K562 (cell line): ENCODE results near the gene LCN15. TPM values are rescaled to one million over a fixed set of nuclear protein-coding genes. Genes with fewer than 3 reads are reported as not detected.

ENCODE experiments used
- ATAC-seq: fragments of 200-7000 bp; cut with Tn5 transposase; 3 replicates; pipeline ENCODE4 v1.9.1; 2020; ENCODE audit warnings: moderate library complexity
- BruUV-seq: library from RNA; stranded (reverse); fragments of 400-500 nt; replicated peaks from 2 replicates; lab custom pipeline; 2021; lab: Mats Ljungman, UMichigan
- CTCF ChIA-PET: fragments of 300-600 bp; formaldehyde crosslinking; extraction: SDS; loops from one replicate; lab custom pipeline; 2021; ENCODE audit warnings: low intra/inter-chr PET ratio; lab: Yijun Ruan, JAX
- POLR2A ChIA-PET: fragments of 300-600, 350-650 bp; sonication (Branson Sonifier 250); formaldehyde crosslinking; extraction: SDS; loops from one replicate; lab custom pipeline; 2021; ENCODE audit warnings: antibody characterized with exemption, inconsistent platforms; lab: Yijun Ruan, JAX
- DNase-seq, 4 experiments: peaks; one replicate each; pipeline versions ENCODE4 v3.0.0 to v3.0.0-alpha.2; 2011 to 2018; ENCODE audit warnings: low spot score in 3 of 4, mixed read lengths in 3 of 4; ENCODE audit errors: extremely low read depth in 1 of 4
- FAIRE-seq: peaks from 2 replicates; lab custom pipeline; 2011; peaks lifted over from hg19 to GRCh38; lab: Jason Lieb, UNC
- H2AFZ ChIP-seq: 2 replicates; pipeline ENCODE4 v1.6.0; 2011; ENCODE audit warnings: low read depth, low read length, control low read depth, inconsistent platforms
- H3K27ac ChIP-seq: fragments of 200-600 bp; 3 replicates; pipeline ENCODE4 v1.8.0; 2011; ENCODE audit warnings: low read depth, mild to moderate bottlenecking, control low read depth, inconsistent platforms, low read length, moderate library complexity, mixed read lengths; ENCODE audit errors: extremely low read depth
- H3K27me3 ChIP-seq, 2 experiments: fragments of 300-600 bp in 1 of 2; 2 replicates in 1 of 2; 3 replicates in 1 of 2; pipeline versions ENCODE4 v1.6.0 to v1.8.0; 2011; ENCODE audit warnings: inconsistent platforms in 2 of 2, low read length in 2 of 2, mild to moderate bottlenecking in 1 of 2, mixed read lengths in 1 of 2, moderate library complexity in 1 of 2; ENCODE audit not compliant: control insufficient read depth in 2 of 2, insufficient read depth in 2 of 2
- H3K36me3 ChIP-seq: fragments of 300-600 bp; 3 replicates; pipeline ENCODE4 v1.8.0; 2011; ENCODE audit warnings: mild to moderate bottlenecking, low read length, inconsistent platforms; ENCODE audit not compliant: control insufficient read depth, insufficient read depth
- H3K4me1 ChIP-seq, 2 experiments: fragments of 200-600 bp in 1 of 2; replicated peaks in 1 of 2; 2 replicates in 1 of 2; 3 replicates in 1 of 2; pipeline versions ENCODE4 v1.5.1 to v1.8.0; 2011; ENCODE audit warnings: inconsistent platforms in 2 of 2, low read length in 2 of 2, mild to moderate bottlenecking in 1 of 2, mixed read lengths in 1 of 2, moderate library complexity in 1 of 2; ENCODE audit not compliant: control insufficient read depth in 2 of 2, insufficient read depth in 2 of 2
- H3K4me2 ChIP-seq: 2 replicates; pipeline ENCODE4 v1.6.1; 2011; ENCODE audit warnings: low read length, control low read depth, inconsistent platforms, mixed read lengths; ENCODE audit not compliant: insufficient read depth
- H3K4me3 ChIP-seq: fragments of 200-600 bp; sonication (generic), shearing (Covaris generic); 2 replicates; pipeline ENCODE4 v1.5.1; 2016; ENCODE audit warnings: control low read depth, inconsistent platforms
- H3K79me2 ChIP-seq: fragments of 200-600 bp; 3 replicates; pipeline ENCODE4 v1.8.0; 2011; ENCODE audit warnings: low read length, inconsistent platforms; ENCODE audit not compliant: control insufficient read depth, insufficient read depth
- H3K9ac ChIP-seq, 2 experiments: 2 replicates each; pipeline versions ENCODE4 v1.6.0 to v1.6.1; 2011; ENCODE audit warnings: low read depth in 2 of 2, low read length in 2 of 2, control low read depth in 1 of 2, inconsistent platforms in 1 of 2, mild to moderate bottlenecking in 1 of 2, mixed read lengths in 1 of 2; ENCODE audit not compliant: insufficient read depth in 1 of 2
- H3K9me1 ChIP-seq: one replicate; pipeline ENCODE4 v1.6.0; 2011; ENCODE audit warnings: inconsistent platforms, mild to moderate bottlenecking, low read length, moderate library complexity; ENCODE audit not compliant: control insufficient read depth, insufficient read depth
- H3K9me3 ChIP-seq: replicated peaks from 2 replicates; pipeline ENCODE4 v1.5.1; 2011; ENCODE audit warnings: low read depth, low read length, inconsistent platforms; ENCODE audit not compliant: control insufficient read depth, insufficient read depth
- H4K20me1 ChIP-seq: replicated peaks from 2 replicates; pipeline ENCODE4 v1.6.1; 2011; ENCODE audit warnings: low read length, inconsistent platforms, mixed read lengths; ENCODE audit not compliant: control insufficient read depth, insufficient read depth
- CBX3 ChIP-seq, 2 experiments: IDR thresholded peaks; 1 replicate in 1 of 2; 2 replicates in 1 of 2; pipeline ENCODE4 v1.6.1; 2012; ENCODE audit warnings: inconsistent platforms in 2 of 2, low read length in 2 of 2, borderline replicate concordance in 1 of 2, control low read depth in 1 of 2
- CBX5 ChIP-seq: IDR thresholded peaks from 2 replicates; pipeline ENCODE4 v1.6.1; 2014; ENCODE audit warnings: low read depth, borderline replicate concordance
- CHCHD3 ChIP-seq: fragments of 250-450 bp; sonication (Bioruptor Pico); IDR thresholded peaks from 2 replicates; pipeline ENCODE4 v2.1.2; 2022; ENCODE audit warnings: mild to moderate bottlenecking
- PTBP1 ChIP-seq: fragments of 200-400 bp; formaldehyde crosslinking; IDR thresholded peaks from 2 replicates; pipeline ENCODE4 v1.6.1; 2017; ENCODE audit warnings: low read depth, low read length
- RCOR1 ChIP-seq, 2 experiments: IDR thresholded peaks; 2 replicates each; pipeline ENCODE4 v1.6.1; 2012; ENCODE audit warnings: low read depth in 2 of 2, low read length in 2 of 2, borderline replicate concordance in 1 of 2, improper control_type of control experiment in 1 of 2
- WGBS: fragments of 100-300 bp; shearing (Covaris generic); methylation state at CpG from one replicate; pipeline ENCODE4 v1.1.6; 2016; ENCODE audit warnings: low coverage, mixed read lengths; ENCODE audit not compliant: insufficient coverage; ENCODE audit errors: missing lambda C conversion rate; 5-methylcytosine and 5-hydroxymethylcytosine counted together
- in situ Hi-C: fragments of 300-500 bp; cut with MboI; formaldehyde crosslinking; loops from 4 replicates; pipeline ENCODE4 v1.15.0; 2018; ENCODE audit warnings: inconsistent platforms, mixed read lengths
- intact Hi-C: fragments of 100-400 bp; cut with micrococcal nuclease; formaldehyde crosslinking; loops from 2 replicates; pipeline ENCODE4 v1.14.2; 2022
- polyA plus RNA-seq, 8 experiments: library from polyadenylated mRNA; depleted of rRNA in 4 of 8; stranded (reverse) in 5 of 8; unstranded in 3 of 8; fragments of >200 nt; fragmentation: Nextera tagmentation in 2 of 8; fragmentation: Illumina TruSeq in 1 of 8; extraction: Ambion mirVana in 2 of 8; extraction: Trizol in 1 of 8; gene quantifications; 2 replicates each; pipeline versions ENCODE4 v1.2.1 to v1.2.3, GENCODE V29; 2011 to 2014; ENCODE audit warnings: inconsistent platforms in 1 of 8, missing spikeins in 1 of 8
- total RNA-seq, 7 experiments: library from RNA; depleted of rRNA in 6 of 7; stranded (reverse); fragments of >200 nt in 6 of 7; fragmentation: Illumina TruSeq in 2 of 7; extraction: Trizol in 2 of 7; gene quantifications; 2 replicates each; pipeline versions ENCODE4 v1.2.1 to v1.2.3, GENCODE V29; 2011 to 2021; ENCODE audit warnings: low replicate concordance in 1 of 7
- TF ChIP-seq, protein P1 (sequence below), 3 experiments: fragments of 200-800 bp in 1 of 3; sonication (Bioruptor generic) in 1 of 3; sonication (generic) in 1 of 3; formaldehyde crosslinking in 1 of 3; IDR thresholded peaks; 2 replicates each; pipeline versions ENCODE4 v1.6.1 to v1.8.0; 2016 to 2022; ENCODE audit warnings: mild to moderate bottlenecking in 2 of 3, missing compliant biosample characterization in 2 of 3, missing genetic modification characterization in 2 of 3, missing genetic modification reagents in 1 of 3

LCN15 gene
- total and polyA plus RNA-seq, 9 of the 15 experiments (the other 6 are each of a cell fraction or from before 2014, with no cell fraction given) = 0.66 TPM; not detected in 8

DNA sequence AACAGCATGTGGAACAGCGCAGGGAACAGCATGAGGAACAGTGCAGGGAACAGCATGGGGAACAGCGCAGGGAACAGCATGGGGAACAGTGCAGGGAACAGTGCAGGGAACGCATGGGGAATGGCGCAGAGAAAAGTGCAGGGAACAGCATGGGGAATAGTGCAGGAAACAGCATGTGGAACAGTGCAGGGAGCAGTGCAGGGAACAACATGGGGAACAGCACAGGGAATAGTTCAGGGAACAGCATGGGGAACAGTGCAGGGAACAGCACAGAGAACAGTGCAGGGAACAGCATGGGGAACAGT is 8.2 kb downstream of the LCN15 start:
- ChIA-PET POLR2A (no interaction called here), CTCF (no interaction called here)
- FAIRE-seq (no peak), ATAC-seq (no peak), DNase-seq (no peak)
- Histone ChIP-seq H4K20me1 (no peaks in the 10 kb centered on the region), H3K4me2 (no peak overlapping the region), H3K9me1 (no peaks in the 10 kb centered on the region), H3K27ac (no peak overlapping the region), H3K36me3 (no peaks in the 10 kb centered on the region), H3K4me3 (no peak overlapping the region), H3K9ac (no peak overlapping the region), H3K4me1 (peaks cover 0 to 58% of the 10 kb centered on the region in 2 experiments; a peak in 3 of 5 replicates), H3K27me3 (no peaks in the 10 kb centered on the region), H3K9me3 (peaks cover 13% of the 10 kb centered on the region), H3K79me2 (no peaks in the 10 kb centered on the region), H2AFZ (no peak overlapping the region)
- WGBS = 85% methylated on average over 4 of the region's 4 CpGs
- in situ Hi-C loops (no loop called here), intact Hi-C loops (no loop called here)
- BruUV-seq = no TSS peak
- TF ChIP-seq, protein P1, sequence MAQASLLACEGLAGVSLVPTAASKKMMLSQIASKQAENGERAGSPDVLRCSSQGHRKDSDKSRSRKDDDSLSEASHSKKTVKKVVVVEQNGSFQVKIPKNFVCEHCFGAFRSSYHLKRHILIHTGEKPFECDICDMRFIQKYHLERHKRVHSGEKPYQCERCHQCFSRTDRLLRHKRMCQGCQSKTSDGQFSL (CRISPR knock-in tag; IDR thresholded peaks at IDR 0.05) = 0 out of 2 replicates have a peak, but pooled peaks have one; percentile 7
- TF ChIP-seq, protein P1 (tag; IDR thresholded peaks at IDR 0.05) = no peak
- TF ChIP-seq PTBP1 = peak; percentile 22; the same call in 1 of the 2 replicates
- TF ChIP-seq CHCHD3 (CRISPR knock-in tag) = no peak
- peak in 1 of 2 experiments; percentile 67; a peak in 2 of 3 replicates for TF ChIP-seq CBX3 (IDR thresholded peaks at IDR 0.05; ENCODE audit: borderline replicate concordance in 1 of 2, low read length in 2 of 2)
- TF ChIP-seq RCOR1 (IDR thresholded peaks at IDR 0.05; ENCODE audit: borderline replicate concordance in 1 of 2, low read depth in 2 of 2, low read length in 2 of 2) = peak; percentile 59 to 70; a peak in 2 of 4 replicates
- peak; percentile 43; the same call in 1 of the 2 replicates for TF ChIP-seq CBX5
